H1 (cell line): ENCODE data around the gene GALNT1. TPM values are rescaled to one million over a fixed set of nuclear protein-coding genes. Genes with fewer than 3 reads are reported as not detected.

Source experiments
- CTCF ChIA-PET: fragments of 300-600 bp; sonication (Branson Sonifier 250); formaldehyde crosslinking; loops from one replicate; lab custom pipeline; 2021; ENCODE audit not compliant: partially characterized antibody; lab: Charles Lee
- POLR2A ChIA-PET: fragments of 300-600 bp; sonication (Branson Sonifier 250); formaldehyde crosslinking; loops from one replicate; lab custom pipeline; 2021; ENCODE audit warnings: inconsistent platforms; ENCODE audit not compliant: partially characterized antibody; lab: Charles Lee
- DNase-seq, 2 experiments: peaks; one replicate each; pipeline versions ENCODE4 v3.0.0 to v3.0.0-alpha.2; 2010 to 2022; ENCODE audit warnings: low spot score in 2 of 2, low read depth in 1 of 2, mixed read lengths in 1 of 2
- FAIRE-seq: peaks from 2 replicates; lab custom pipeline; 2011; peaks lifted over from hg19 to GRCh38; lab: Jason Lieb, UNC
- H2AFZ ChIP-seq: 2 replicates; pipeline ENCODE4 v1.8.1; 2012; ENCODE audit warnings: low read length, inconsistent platforms
- H2AK5ac ChIP-seq: 2 replicates; pipeline ENCODE4 v1.6.1; 2013; ENCODE audit warnings: low read depth, low read length
- H2BK120ac ChIP-seq: replicated peaks from 2 replicates; pipeline ENCODE3; 2013; ENCODE audit warnings: low read depth, low read length, inconsistent platforms
- H2BK12ac ChIP-seq: 2 replicates; pipeline ENCODE4 v1.6.1; 2013; ENCODE audit warnings: low read depth, low read length
- H2BK15ac ChIP-seq: 2 replicates; pipeline ENCODE4 v1.6.1; 2013; ENCODE audit warnings: low read length
- H2BK20ac ChIP-seq: 2 replicates; pipeline ENCODE4 v1.6.1; 2013; ENCODE audit warnings: low read length
- H2BK5ac ChIP-seq: 2 replicates; pipeline ENCODE4 v1.6.1; 2013; ENCODE audit warnings: low read depth, low read length
- H3K14ac ChIP-seq: 2 replicates; pipeline ENCODE4 v1.6.1; 2013; ENCODE audit warnings: inconsistent platforms; ENCODE audit not compliant: insufficient read length
- H3K18ac ChIP-seq: 2 replicates; pipeline ENCODE4 v1.6.1; 2013; ENCODE audit warnings: low read length; ENCODE audit errors: extremely low read depth
- H3K23ac ChIP-seq: 2 replicates; pipeline ENCODE4 v1.6.1; 2013; ENCODE audit warnings: inconsistent platforms; ENCODE audit not compliant: insufficient read length
- H3K23me2 ChIP-seq: 2 replicates; pipeline ENCODE4 v1.6.1; 2013; ENCODE audit warnings: low read depth, low read length
- H3K27ac ChIP-seq: 2 replicates; pipeline ENCODE4 v1.6.1; 2011; ENCODE audit warnings: low read depth, low read length, inconsistent platforms
- H3K27me3 ChIP-seq, 4 experiments: replicated peaks in 1 of 4; 1 replicate in 1 of 4; 2 replicates in 3 of 4; pipeline versions ENCODE4 v1.6.1 to v1.8.1; 2011 to 2013; ENCODE audit warnings: low read length in 3 of 4, mild to moderate bottlenecking in 3 of 4, inconsistent platforms in 2 of 4, mixed read lengths in 2 of 4, moderate library complexity in 1 of 4; ENCODE audit not compliant: control insufficient read depth in 3 of 4, insufficient read depth in 3 of 4; ENCODE audit errors: extremely low read depth in 1 of 4
- H3K36me3 ChIP-seq, 4 experiments: 2 replicates each; pipeline versions ENCODE4 v1.6.1 to v1.8.1; 2011 to 2013; ENCODE audit warnings: mild to moderate bottlenecking in 4 of 4, low read length in 3 of 4, moderate library complexity in 2 of 4, control low read depth in 1 of 4, inconsistent platforms in 1 of 4; ENCODE audit not compliant: insufficient read depth in 4 of 4, control insufficient read depth in 2 of 4
- H3K4ac ChIP-seq: replicated peaks from 2 replicates; pipeline ENCODE3; 2013; ENCODE audit warnings: low read length, low read depth, mixed read lengths, inconsistent platforms; ENCODE audit not compliant: insufficient read length
- H3K4me1 ChIP-seq, 4 experiments: replicated peaks in 1 of 4; 1 replicate in 1 of 4; 2 replicates in 3 of 4; pipeline versions ENCODE4 v1.6.1 to v1.8.1; 2011 to 2013; ENCODE audit warnings: low read length in 3 of 4, inconsistent platforms in 2 of 4, mixed read lengths in 1 of 4; ENCODE audit not compliant: insufficient read depth in 4 of 4, control insufficient read depth in 3 of 4
- H3K4me2 ChIP-seq, 2 experiments: 2 replicates each; pipeline versions ENCODE4 v1.6.1 to v1.8.1; 2011 to 2013; ENCODE audit warnings: low read depth in 2 of 2, low read length in 2 of 2, control low read depth in 1 of 2, inconsistent platforms in 1 of 2, mild to moderate bottlenecking in 1 of 2; ENCODE audit not compliant: insufficient read depth in 1 of 2
- H3K4me3 ChIP-seq, 4 experiments: fragments of 200-600, 300-600 bp in 1 of 4; sonication (generic), shearing (Covaris generic), sonication (Bioruptor Twin) in 1 of 4; 2 replicates each; pipeline versions ENCODE4 v1.5.1 to v1.8.1; 2011 to 2016; ENCODE audit warnings: low read length in 4 of 4, low read depth in 3 of 4, control low read depth in 2 of 4, inconsistent platforms in 2 of 4, mild to moderate bottlenecking in 2 of 4, mixed read lengths in 1 of 4, moderate library complexity in 1 of 4; ENCODE audit not compliant: insufficient read depth in 2 of 4; ENCODE audit errors: extremely low read depth in 1 of 4
- H3K56ac ChIP-seq: replicated peaks from 2 replicates; pipeline ENCODE3; 2013; ENCODE audit warnings: low read depth, mild to moderate bottlenecking, mixed read lengths, low read length, inconsistent platforms; ENCODE audit not compliant: insufficient read length
- H3K79me1 ChIP-seq: 2 replicates; pipeline ENCODE4 v1.6.1; 2013; ENCODE audit warnings: low read depth, low read length, control low read depth
- H3K79me2 ChIP-seq, 2 experiments: 2 replicates each; pipeline versions ENCODE4 v1.6.1 to v1.8.1; 2012 to 2013; ENCODE audit warnings: low read length in 2 of 2, mild to moderate bottlenecking in 2 of 2, inconsistent platforms in 1 of 2; ENCODE audit not compliant: insufficient read depth in 2 of 2, control insufficient read depth in 1 of 2
- H3K9ac ChIP-seq, 4 experiments: replicated peaks in 1 of 4; 1 replicate in 1 of 4; 2 replicates in 3 of 4; pipeline versions ENCODE4 v1.6.1 to v1.8.1; 2011 to 2013; ENCODE audit warnings: low read depth in 3 of 4, low read length in 3 of 4, control low read depth in 2 of 4, mild to moderate bottlenecking in 2 of 4, moderate library complexity in 2 of 4, inconsistent platforms in 1 of 4; ENCODE audit errors: extremely low read depth in 1 of 4
- H3K9me3 ChIP-seq, 2 experiments: 2 replicates each; pipeline versions ENCODE4 v1.6.1 to v1.8.1; 2012 to 2013; ENCODE audit warnings: mild to moderate bottlenecking in 2 of 2, moderate library complexity in 2 of 2, control low read depth in 1 of 2, inconsistent platforms in 1 of 2, low read depth in 1 of 2, low read length in 1 of 2, mixed read lengths in 1 of 2; ENCODE audit not compliant: insufficient read depth in 2 of 2
- H4K20me1 ChIP-seq, 2 experiments: replicated peaks in 1 of 2; 2 replicates each; pipeline versions ENCODE3 to v1.8.1; 2011 to 2013; ENCODE audit warnings: inconsistent platforms in 2 of 2, low read length in 2 of 2, mild to moderate bottlenecking in 1 of 2; ENCODE audit not compliant: insufficient read depth in 2 of 2, control insufficient read depth in 1 of 2
- H4K5ac ChIP-seq: 2 replicates; pipeline ENCODE4 v1.6.1; 2013; ENCODE audit warnings: low read length, low read depth, mixed read lengths, inconsistent platforms; ENCODE audit not compliant: insufficient read length
- H4K8ac ChIP-seq: 2 replicates; pipeline ENCODE4 v1.8.0; 2013; ENCODE audit warnings: mild to moderate bottlenecking, moderate library complexity, low read length, inconsistent platforms; ENCODE audit not compliant: insufficient read depth; ENCODE audit errors: extremely low read depth
- H4K91ac ChIP-seq: replicated peaks from 2 replicates; pipeline ENCODE3; 2013; ENCODE audit warnings: low read length, mixed read lengths, inconsistent platforms; ENCODE audit not compliant: insufficient read length
- EZH2 ChIP-seq: fragments of 200-600 bp; sonication (generic); IDR thresholded peaks from 2 replicates; pipeline ENCODE4 v1.7.1; 2012; ENCODE audit warnings: low read depth, mild to moderate bottlenecking, moderate library complexity, low read length, inconsistent platforms; ENCODE audit not compliant: severe bottlenecking
- HDAC2 ChIP-seq, 2 experiments: fragments of 300-600 bp in 1 of 2; sonication (generic) in 1 of 2; IDR thresholded peaks; 2 replicates each; pipeline ENCODE4 v1.6.1; 2011 to 2012; ENCODE audit warnings: low read depth in 2 of 2, low read length in 2 of 2, mild to moderate bottlenecking in 2 of 2, moderate library complexity in 2 of 2, borderline replicate concordance in 1 of 2, inconsistent platforms in 1 of 2
- HDAC6 ChIP-seq: IDR thresholded peaks from one replicate; pipeline ENCODE4 v1.7.1; 2012; ENCODE audit warnings: low read depth, mild to moderate bottlenecking, inconsistent platforms, low read length, moderate library complexity
- KDM1A ChIP-seq: fragments of 200-600, 300-600 bp; sonication (generic); IDR thresholded peaks from 2 replicates; pipeline ENCODE4 v1.7.1; 2016; ENCODE audit warnings: mild to moderate bottlenecking, low read length, borderline replicate concordance
- RFX5 ChIP-seq: IDR thresholded peaks from 2 replicates; pipeline ENCODE4 v1.6.1; 2011; ENCODE audit warnings: low read depth, low read length, improper control_type of control experiment, borderline replicate concordance
- YY1 ChIP-seq: IDR thresholded peaks from 2 replicates; pipeline ENCODE4 v1.6.1; 2011; ENCODE audit warnings: low read depth, mild to moderate bottlenecking, low read length
- WGBS, 2 experiments: shearing (Covaris generic) in 1 of 2; methylation state at CpG; one replicate each; pipeline versions ENCODE4 v1.1.6 to v1.1.7; 2013 to 2015; ENCODE audit warnings: low lambda C conversion rate in 2 of 2, mixed read lengths in 2 of 2, inconsistent platforms in 1 of 2, low coverage in 1 of 2, missing lambda C conversion rate in 1 of 2; ENCODE audit not compliant: insufficient replicate concordance in 2 of 2, insufficient coverage in 1 of 2, insufficient read length in 1 of 2; ENCODE audit errors: extremely low coverage in 1 of 2, missing lambda C conversion rate in 1 of 2; 5-methylcytosine and 5-hydroxymethylcytosine counted together
- polyA plus RNA-seq, 7 experiments: library from polyadenylated mRNA; depleted of rRNA in 3 of 7; stranded (reverse) in 5 of 7; unstranded in 2 of 7; fragments of >200 nt in 5 of 7; fragments of 200-250 nt in 2 of 7; gene quantifications; 1 replicate in 5 of 7; 2 replicates in 1 of 7; 4 replicates in 1 of 7; pipeline versions ENCODE4 v1.2.1 to v1.2.3, GENCODE V29; 2011 to 2013; ENCODE audit warnings: missing spikeins in 2 of 7, mixed read lengths in 2 of 7
- total RNA-seq: library from RNA; stranded (reverse); fragmentation: NEBNext Ultra II Directional; extraction: Animal tissue kit (Norgen Biotek cat#: 25700); gene quantifications from 2 replicates; pipeline ENCODE4 v1.2.1, GENCODE V29; 2021

GALNT1 gene
- total and polyA plus RNA-seq, 2 of the 8 experiments (the other 6 are each of a cell fraction or from before 2014, with no cell fraction given) = 22.4 to 101 TPM

GRCh38 chr18:35732162-35732561 is 150.6 kb downstream of the GALNT1 start:
- WGBS, 2 experiments = 30% methylated on average over 1 of the region's 1 CpG; no CpG with 5 or more reads in 1 of the 2 experiments
- H3K27ac ChIP-seq = no peak overlapping the region
- no peaks in the 10 kb centered on the region for H3K23me2 ChIP-seq

More at GRCh38 chr18:35732162-35732561, 150.6 kb downstream of the GALNT1 start:
- DNase-seq = no peak
- no peak overlapping the region for H2BK12ac ChIP-seq
- H4K5ac ChIP-seq = no peak overlapping the region
- TF ChIP-seq HDAC6 = no peak
- TF ChIP-seq HDAC2 (IDR thresholded peaks at IDR 0.05; ENCODE audit: borderline replicate concordance in 1 of 2, low read depth in 2 of 2, low read length in 2 of 2) = no peak
- TF ChIP-seq YY1 = no peak
- no peak for TF ChIP-seq RFX5
- TF ChIP-seq EZH2 = no peak
- TF ChIP-seq KDM1A = no peak
- TF ChIP-seq, all 59 proteins: peak for 0
- Histone ChIP-seq H3K79me1 (no peaks in the 10 kb centered on the region), H3K4ac (no peak overlapping the region), H2BK20ac (no peak overlapping the region), H3K14ac (no peak overlapping the region), H3K4me1 (no peaks in the 10 kb centered on the region), H3K18ac (no peak overlapping the region), H3K79me2 (no peaks in the 10 kb centered on the region), H4K91ac (no peak overlapping the region), H3K9me3 (peaks cover 3% of the 10 kb centered on the region in 2 experiments; a peak in 1 of 4 replicates), H2AK5ac (0 out of 2 replicates have a peak overlapping the region, but pooled peaks have one; percentile 24), H3K4me2 (no peak overlapping the region), H4K8ac (no peak overlapping the region), H2BK15ac (no peak overlapping the region), H4K20me1 (no peaks in the 10 kb centered on the region), H3K4me3 (no peak overlapping the region), H2AFZ (no peak overlapping the region), H3K56ac (no peak overlapping the region), H3K36me3 (no peaks in the 10 kb centered on the region), H3K9ac (no peak overlapping the region), H3K27me3 (no peaks in the 10 kb centered on the region), H2BK120ac (no peak overlapping the region), H2BK5ac (no peak overlapping the region), H3K23ac (no peak overlapping the region)
- FAIRE-seq = no peak
- ChIA-PET CTCF (interaction anchor here (1.0 kb wide), 1 partner anchor 218 kb away, joined by 3 read pairs; no protein-coding TSS in a partner anchor), POLR2A (no interaction called here)
